Forelimb muscle (tissue), 1 donor: Measurements from ENCODE around the gene CEMIP. TPM values are rescaled to one million over a fixed set of nuclear protein-coding genes. Genes with fewer than 3 reads are reported as not detected.
"Not testable (repeated sequence)": the region's sequence is repeated elsewhere in the genome, so short reads cannot be mapped to it uniquely, and the experiment has no call there.

Experiments used
- DNase-seq: peaks from one replicate; pipeline ENCODE4 v3.0.0-alpha.2; 2013; ENCODE audit warnings: low read depth
- polyA plus RNA-seq: library from polyadenylated mRNA; unstranded; fragments of 120-200 nt; gene quantifications from one replicate; pipeline ENCODE4 v1.2.1, GENCODE V29; 2013; ENCODE audit not compliant: insufficient read length

Gene CEMIP
- polyA plus RNA-seq, 1 donor: 2.4 TPM

- DNase-seq: no peak
Observed at GRCh38 chr15:80760960-80761359, 18.2 kb upstream of the CEMIP start.

DNA sequence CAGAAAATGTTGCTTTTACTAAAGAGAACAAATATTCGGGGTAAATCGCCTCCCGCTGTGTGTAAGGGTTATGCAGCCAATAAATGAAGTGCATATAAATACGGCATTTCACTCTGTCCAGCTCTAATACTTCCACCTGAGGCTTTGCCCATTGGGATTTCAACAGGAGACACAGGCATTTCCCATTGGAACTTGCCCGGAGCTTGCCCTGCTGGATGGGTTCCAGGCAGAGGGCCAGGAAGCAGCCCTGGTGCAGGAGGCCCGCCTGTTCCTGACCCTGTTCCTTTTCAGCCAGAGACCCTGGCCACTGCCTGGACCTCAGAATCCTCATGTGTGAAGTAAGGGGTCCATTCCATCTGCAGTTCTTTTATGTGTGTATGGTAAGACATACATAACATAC, 17.4 kb upstream of the CEMIP start:
- DNase-seq: no peak

DNA sequence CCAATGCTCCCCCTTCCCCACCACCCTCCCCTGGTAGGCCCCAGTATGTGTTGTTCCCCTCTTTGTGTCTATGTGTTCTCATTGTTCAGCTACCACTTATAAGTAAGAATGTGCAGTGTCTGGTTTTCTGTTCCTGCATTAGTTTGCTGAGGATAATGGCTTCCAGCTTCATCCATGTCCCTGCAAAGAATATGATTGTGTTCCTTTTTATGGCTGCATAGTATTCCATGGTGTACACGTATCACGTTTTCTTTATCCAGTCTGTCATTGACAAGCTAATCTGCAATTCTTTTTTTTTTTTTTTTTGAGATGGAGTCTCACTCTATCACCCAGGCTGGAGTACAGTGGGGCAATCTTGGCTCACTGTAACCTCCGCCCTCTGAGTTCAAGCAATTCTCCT, 15.9 kb upstream of the CEMIP start:
- DNase-seq: not testable (repeated sequence)

DNA sequence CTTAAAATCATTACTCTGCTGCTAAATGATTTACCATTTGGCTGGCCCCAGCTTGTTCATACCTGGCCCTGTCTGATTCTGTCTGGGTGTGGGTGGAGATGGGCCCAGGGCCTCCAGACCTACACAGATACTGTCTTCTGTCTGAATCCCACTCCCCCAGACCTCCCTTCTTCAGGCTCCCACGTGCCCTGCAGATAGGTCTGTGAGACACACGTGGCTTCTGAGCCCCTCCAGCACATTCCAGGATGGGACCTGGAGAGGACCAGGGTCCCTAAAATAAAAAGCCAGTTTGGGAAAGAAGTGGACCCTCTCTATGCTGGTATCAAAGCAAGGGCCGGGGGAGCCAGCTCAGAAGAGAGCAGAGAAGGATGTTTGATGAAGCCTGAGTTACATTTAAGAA, 14.6 kb upstream of the CEMIP start:
- no peak for DNase-seq

DNA sequence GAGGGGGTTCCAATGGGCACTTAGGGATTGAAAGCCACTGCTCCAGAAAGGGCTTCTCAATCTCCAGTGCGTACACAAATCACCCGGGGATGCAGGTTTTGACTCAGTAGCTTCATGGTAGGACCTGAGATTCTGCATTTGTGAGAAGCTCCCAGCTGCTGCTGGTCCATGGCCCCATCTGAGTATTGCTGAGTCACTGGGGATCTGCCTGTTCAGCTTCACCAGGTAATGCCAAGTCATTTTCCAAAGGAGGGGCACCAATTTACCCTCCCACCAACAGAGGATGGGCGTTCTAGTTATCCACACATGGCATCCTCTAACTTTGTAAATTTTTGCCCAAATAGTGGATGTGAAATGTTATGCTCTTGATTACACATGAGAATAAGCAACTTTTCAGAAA, 12.9 kb upstream of the CEMIP start:
- no peak for DNase-seq

DNA sequence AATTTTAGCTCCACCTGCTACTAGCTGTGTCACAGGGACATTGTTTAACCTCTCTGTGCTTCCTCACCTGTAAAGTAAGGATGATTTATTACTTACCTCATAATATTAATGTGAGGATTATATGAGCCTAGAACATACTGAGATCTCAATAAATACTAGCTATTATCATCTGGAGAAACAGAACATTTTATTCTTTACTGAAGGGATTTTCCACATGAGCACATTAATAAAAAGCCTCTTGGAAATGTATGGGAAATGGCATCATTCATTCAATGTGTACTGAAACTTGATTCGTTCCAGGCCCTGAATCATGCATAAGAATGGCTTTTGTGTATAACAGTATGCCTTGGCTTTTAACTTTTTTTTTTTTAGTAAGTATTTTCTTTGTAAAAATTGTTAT, 11.0 kb upstream of the CEMIP start:
- DNase-seq: no peak

GRCh38 chr15:80769153-80769828, 9.9 kb upstream of the CEMIP start:
- DNase-seq: no peak

GRCh38 chr15:80769829-80770705, 9.1 kb upstream of the CEMIP start:
- DNase-seq: no peak

DNA sequence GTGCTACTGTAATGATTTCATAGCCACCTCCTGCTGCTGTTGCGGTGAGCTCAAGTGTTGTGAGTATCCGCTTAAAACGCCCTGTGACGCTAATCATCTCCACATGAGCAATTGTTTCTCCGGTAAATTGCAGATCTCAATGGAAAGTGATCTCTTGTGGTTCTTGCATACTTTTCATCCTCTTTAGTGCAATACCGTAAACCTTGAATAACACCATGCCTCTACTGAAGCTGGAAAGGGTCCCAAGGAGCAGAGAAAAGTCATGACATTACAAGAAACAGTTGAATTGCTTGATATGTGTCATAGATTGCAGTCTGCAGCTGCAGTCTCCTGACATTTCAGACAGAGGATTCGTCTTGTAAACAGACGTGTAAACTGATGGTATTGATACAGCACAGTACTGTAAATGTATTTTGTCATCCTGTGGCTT, 6.0 kb upstream of the CEMIP start:
- no peak for DNase-seq

- no peak for DNase-seq
Observed at GRCh38 chr15:80773792-80774352, 5.3 kb upstream of the CEMIP start.

DNA sequence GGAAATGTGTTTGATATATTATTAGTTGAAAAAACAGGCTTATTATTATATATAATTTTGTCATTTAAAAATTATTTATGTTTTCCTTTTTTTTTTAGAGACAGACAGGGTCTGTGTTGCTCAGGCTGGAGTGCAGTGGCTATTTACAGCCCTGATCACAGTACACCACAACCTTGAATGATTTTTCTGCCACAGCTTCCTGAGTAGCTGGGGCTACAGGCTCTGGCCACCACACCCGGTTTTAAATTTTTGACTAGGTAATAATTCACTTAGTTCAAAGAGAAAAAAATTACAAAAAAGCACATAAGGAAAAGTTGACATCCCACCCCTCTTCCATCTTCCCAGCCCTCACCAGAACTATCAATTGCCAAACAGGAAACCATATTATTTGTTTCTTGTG, 4.7 kb upstream of the CEMIP start:
- no peak for DNase-seq

DNA sequence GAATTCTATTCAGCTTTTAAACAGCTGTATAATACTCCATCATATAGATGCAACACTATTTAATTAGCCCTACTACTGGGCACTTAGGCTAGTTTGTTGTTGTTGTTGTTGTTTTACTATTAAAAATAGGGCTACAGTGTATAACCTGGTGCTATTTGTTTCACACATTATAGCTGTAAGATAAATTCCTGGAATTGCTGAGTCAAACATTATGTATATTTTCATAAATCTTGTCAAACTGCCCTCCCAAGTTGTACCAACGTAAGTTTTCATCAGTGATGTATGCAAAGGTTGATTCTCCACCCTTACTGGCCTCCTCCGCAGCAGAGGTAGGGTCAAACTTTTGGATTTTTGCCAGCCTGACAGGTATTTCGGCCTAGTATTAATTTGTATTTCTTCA, 3.8 kb upstream of the CEMIP start:
- DNase-seq: no peak

DNA sequence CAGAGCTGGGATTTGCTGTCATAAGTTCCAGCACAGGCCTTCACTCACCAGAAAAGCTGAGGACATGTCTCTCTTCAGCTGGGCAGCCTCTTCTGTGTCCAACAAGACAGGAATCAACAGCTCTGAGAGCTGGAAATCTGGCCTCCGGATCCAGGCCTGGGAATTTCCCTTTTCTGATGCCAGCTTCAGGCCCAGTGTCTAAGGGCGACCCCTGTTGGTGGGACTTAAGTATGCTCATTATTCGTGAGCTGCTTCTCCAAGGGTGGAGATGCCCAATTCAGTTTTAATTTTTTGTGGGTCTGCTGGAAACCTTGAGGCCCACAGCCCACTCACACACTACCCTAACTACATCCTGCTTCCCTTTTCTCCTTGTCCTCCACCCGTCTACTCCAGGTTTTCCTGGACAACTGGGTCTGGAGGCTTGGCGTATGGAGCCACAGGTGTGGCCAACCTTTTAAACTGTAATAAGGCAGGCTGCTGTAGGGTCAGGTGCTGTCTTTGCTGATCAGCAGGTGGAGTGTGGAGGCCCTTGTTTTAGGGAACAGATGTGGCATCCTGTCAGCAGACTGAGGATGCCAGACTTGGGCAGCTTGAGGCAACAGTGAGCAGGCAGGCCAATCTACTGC, 2.6 kb upstream of the CEMIP start:
- DNase-seq: no peak

- no peak for DNase-seq
Observed at GRCh38 chr15:80777137-80777536, 2.0 kb upstream of the CEMIP start.

GRCh38 chr15:80777826-80778620, 1.1 kb upstream of the CEMIP start:
- DNase-seq: no peak

- no peak for DNase-seq
Observed at GRCh38 chr15:80778621-80778963, 578 bp upstream of the CEMIP start.

DNA sequence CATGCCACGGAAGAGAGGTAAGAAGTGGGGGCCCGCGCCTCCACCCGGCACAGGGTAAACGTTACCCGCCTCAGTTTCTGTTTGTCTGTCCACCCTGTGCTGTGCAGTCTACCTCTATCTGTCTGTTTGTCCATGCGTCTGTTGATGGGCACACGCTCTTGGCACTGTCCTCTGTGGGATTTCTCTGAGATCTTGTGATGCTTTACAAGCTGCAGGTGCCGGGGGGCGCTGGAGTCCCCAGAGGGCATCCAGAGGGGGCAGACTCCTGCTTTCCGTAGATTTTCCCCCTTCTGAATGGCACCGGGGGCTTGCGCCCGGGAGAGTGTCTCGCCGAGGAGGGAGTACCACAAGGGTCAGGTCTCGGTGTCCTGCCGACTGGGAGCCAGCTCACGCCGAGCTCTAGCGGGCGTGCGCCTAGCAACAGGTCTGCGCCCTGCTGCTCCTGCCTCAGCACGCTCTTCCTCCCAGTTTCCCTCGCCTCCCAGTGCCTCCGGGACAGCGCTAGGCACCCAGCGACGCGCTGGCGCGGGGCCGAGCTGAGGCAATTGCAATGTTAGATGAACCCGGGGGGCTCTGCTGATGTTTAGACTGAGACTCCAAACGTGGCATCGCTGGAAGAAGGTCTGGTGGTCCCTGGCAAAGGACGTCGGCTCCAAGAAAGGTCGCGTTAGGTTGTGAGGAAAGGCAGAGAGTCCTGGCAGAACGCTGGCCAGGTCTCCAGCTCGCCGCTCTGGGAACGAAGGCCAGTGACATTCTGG, 667 bp downstream of the CEMIP start:
- DNase-seq: no peak

GRCh38 chr15:80780416-80781221, 1.4 kb downstream of the CEMIP start:
- DNase-seq: no peak

GRCh38 chr15:80783260-80783659, 4.1 kb downstream of the CEMIP start:
- DNase-seq: no peak

GRCh38 chr15:80785335-80785734, 6.2 kb downstream of the CEMIP start:
- no peak for DNase-seq
